Glomerular visceral epithelial cell (primary cell): ENCODE results near the gene MORF4L2.

Source experiments
- DNase-seq: peaks from one replicate; pipeline ENCODE4 v3.0.0-alpha.2; 2016; ENCODE audit errors: extremely low spot score

Gene MORF4L2

GRCh38 chrX:103631145-103631544 lies 55.4 kb downstream of the MORF4L2 start:
- DNase-seq, result no peak

GRCh38 chrX:103630171-103630511 lies 56.4 kb downstream of the MORF4L2 start:
- DNase-seq, result no peak

- peak; percentile 63 for DNase-seq
Observed at GRCh38 chrX:103629318-103630170, 57.0 kb downstream of the MORF4L2 start.

- peak; percentile 12 for DNase-seq
Observed at GRCh38 chrX:103628386-103629317, 57.8 kb downstream of the MORF4L2 start, which contains the start of gene TCEAL1. Gene TCEAL1, plus strand, starts transcription at chrX:103628975. Its CDS starts 942 bp downstream, at chrX:103629917.

- DNase-seq, result no peak
Observed at GRCh38 chrX:103626855-103627254, 59.6 kb downstream of the MORF4L2 start.
